Prostate gland (tissue), 2 donors: Measurements from ENCODE around the gene SCN1B. TPM values are rescaled to one million over a fixed set of nuclear protein-coding genes. Genes with fewer than 3 reads are reported as not detected.
A peak's percentile ranks its signal among the peaks of the same experiment; 100 is the strongest.

Experiments
- DNase-seq: peaks from one replicate; pipeline ENCODE4 v3.0.0-alpha.2; 2019; ENCODE audit warnings: low spot score
- H3K27ac ChIP-seq, 2 donors: fragments of 200-600 bp; sonication (generic); 2 replicates each; pipeline ENCODE4 v1.5.1; 2017 to 2019
- H3K27me3 ChIP-seq: fragments of 200-600 bp; sonication (generic); replicated peaks from 2 replicates; pipeline ENCODE4 v1.5.1; 2019; ENCODE audit not compliant: insufficient read depth
- H3K36me3 ChIP-seq, 2 donors: fragments of 200-600 bp; sonication (generic); 1 replicate in 1 of 2; 2 replicates in 1 of 2; pipeline versions ENCODE4 v1.5.1 to v1.8.1; 2017 to 2019
- H3K4me1 ChIP-seq: fragments of 200-600 bp; sonication (generic); replicated peaks from 2 replicates; pipeline ENCODE4 v1.5.1; 2019
- H3K4me3 ChIP-seq, 2 donors: fragments of 200-600 bp; sonication (generic); 2 replicates each; pipeline ENCODE4 v1.5.1; 2017 to 2019
- H3K9me3 ChIP-seq: fragments of 200-600 bp; sonication (generic); 2 replicates; pipeline ENCODE4 v1.5.1; 2017
- POLR2A ChIP-seq: fragments of 450-650 bp; IDR thresholded peaks from one replicate; pipeline ENCODE4 v1.6.1; 2016; ENCODE audit warnings: antibody characterized with exemption, mild to moderate bottlenecking
- POLR2AphosphoS5 ChIP-seq: sonication (generic); formaldehyde crosslinking; IDR thresholded peaks from one replicate; pipeline ENCODE4 v1.6.1; 2017; ENCODE audit warnings: antibody characterized with exemption
- WGBS: methylation state at CpG from one replicate; pipeline ENCODE4 v1.1.5; 2018; 5-methylcytosine and 5-hydroxymethylcytosine counted together
- intact Hi-C: fragments of 100-400 bp; cut with DNase I; formaldehyde crosslinking; loops from one replicate; pipeline ENCODE4 v1.14.2; 2022
- total RNA-seq, 2 donors: library from RNA; depleted of rRNA; stranded (reverse); fragments of >200 nt; gene quantifications; one replicate each; pipeline ENCODE4 v1.1.0, GENCODE V29; 2016
- TF ChIP-seq, protein P1 (sequence below), 4 experiments: fragments of 200-600 bp in 2 of 4; fragments of 450-650 bp in 2 of 4; sonication (generic) in 2 of 4; IDR thresholded peaks; 1 replicate in 3 of 4; 2 replicates in 1 of 4; pipeline ENCODE4 v1.5.1; 2016 to 2019; ENCODE audit warnings: antibody characterized with exemption in 4 of 4, mild to moderate bottlenecking in 2 of 4, moderate library complexity in 2 of 4

The SCN1B gene
- total RNA-seq, 2 donors from 2014 or later = 9.7 to 10.6 TPM

DNA sequence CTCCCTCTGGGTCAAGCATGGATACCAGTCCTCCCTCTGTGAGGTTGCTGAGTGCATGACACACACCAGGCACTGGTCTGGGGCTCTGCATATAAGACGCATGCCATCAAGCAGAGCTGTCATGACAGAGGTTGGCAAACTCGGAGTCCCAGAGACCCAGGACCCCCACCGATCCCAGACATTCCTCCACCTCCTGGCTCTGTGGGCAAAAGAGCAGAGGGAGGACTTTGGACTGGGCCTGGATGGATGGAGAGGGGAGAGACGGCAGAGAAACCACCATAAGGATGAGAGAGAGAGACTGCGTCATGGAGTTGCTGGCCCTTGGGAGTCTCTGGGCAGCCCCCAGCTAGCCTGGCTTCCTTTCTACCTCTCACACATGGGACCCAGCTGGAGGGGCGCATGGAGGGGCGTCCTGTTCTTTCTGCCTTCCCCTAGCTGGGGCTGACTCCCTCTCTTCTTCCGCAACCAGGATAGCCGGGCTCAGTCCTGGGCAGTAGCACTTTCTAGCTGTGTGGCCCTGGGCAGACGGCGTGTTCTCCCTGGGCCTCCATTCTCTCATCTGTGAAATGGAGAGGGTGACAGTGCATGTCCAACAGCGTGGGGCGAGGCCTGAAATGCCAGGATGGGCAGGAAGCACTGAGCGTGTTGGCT is 12.8 kb downstream of the SCN1B start:
- Histone ChIP-seq H3K4me1 (peaks cover 10% of the 10 kb centered on the region), H3K4me3 (no peak overlapping the region), H3K27me3 (no peaks in the 10 kb centered on the region), H3K36me3 (no peaks in the 10 kb centered on the region), H3K27ac (no peak overlapping the region), H3K9me3 (no peaks in the 10 kb centered on the region)
- DNase-seq = no peak
- 90% methylated on average over 14 of the region's 14 CpGs for WGBS
- intact Hi-C loops = no loop called here
- TF ChIP-seq, protein P1, sequence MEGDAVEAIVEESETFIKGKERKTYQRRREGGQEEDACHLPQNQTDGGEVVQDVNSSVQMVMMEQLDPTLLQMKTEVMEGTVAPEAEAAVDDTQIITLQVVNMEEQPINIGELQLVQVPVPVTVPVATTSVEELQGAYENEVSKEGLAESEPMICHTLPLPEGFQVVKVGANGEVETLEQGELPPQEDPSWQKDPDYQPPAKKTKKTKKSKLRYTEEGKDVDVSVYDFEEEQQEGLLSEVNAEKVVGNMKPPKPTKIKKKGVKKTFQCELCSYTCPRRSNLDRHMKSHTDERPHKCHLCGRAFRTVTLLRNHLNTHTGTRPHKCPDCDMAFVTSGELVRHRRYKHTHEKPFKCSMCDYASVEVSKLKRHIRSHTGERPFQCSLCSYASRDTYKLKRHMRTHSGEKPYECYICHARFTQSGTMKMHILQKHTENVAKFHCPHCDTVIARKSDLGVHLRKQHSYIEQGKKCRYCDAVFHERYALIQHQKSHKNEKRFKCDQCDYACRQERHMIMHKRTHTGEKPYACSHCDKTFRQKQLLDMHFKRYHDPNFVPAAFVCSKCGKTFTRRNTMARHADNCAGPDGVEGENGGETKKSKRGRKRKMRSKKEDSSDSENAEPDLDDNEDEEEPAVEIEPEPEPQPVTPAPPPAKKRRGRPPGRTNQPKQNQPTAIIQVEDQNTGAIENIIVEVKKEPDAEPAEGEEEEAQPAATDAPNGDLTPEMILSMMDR (IDR thresholded peaks at IDR 0.05) = no peak
- TF ChIP-seq POLR2AphosphoS5 (no peak), POLR2A (no peak)

GRCh38 chr19:35043906-35044305 is 13.6 kb downstream of the SCN1B start:
- peaks cover 15% of the 10 kb centered on the region for H3K4me1 ChIP-seq

GRCh38 chr19:35044317-35045117 is 14.2 kb downstream of the SCN1B start:
- peak; percentile 62 for TF ChIP-seq POLR2AphosphoS5
- no peak for TF ChIP-seq POLR2A
- TF ChIP-seq, protein P1 (IDR thresholded peaks at IDR 0.05) = peak; percentile 92 to 99 (median 93)
- intact Hi-C loops = no loop called here
- peak; percentile 36 for DNase-seq

More at GRCh38 chr19:35043906-35044305, 13.6 kb downstream of the SCN1B start:
- no peak overlapping the region for H3K27ac ChIP-seq
- H3K27me3 ChIP-seq = no peaks in the 10 kb centered on the region
- intact Hi-C loops = no loop called here
- 82% methylated on average over 14 of the region's 14 CpGs for WGBS
- H3K4me3 ChIP-seq = no peak overlapping the region
- no peaks in the 10 kb centered on the region for H3K9me3 ChIP-seq
- TF ChIP-seq, protein P1 (IDR thresholded peaks at IDR 0.05) = no peak
- no peak for TF ChIP-seq POLR2A
- TF ChIP-seq POLR2AphosphoS5 = no peak
- H3K36me3 ChIP-seq = no peaks in the 10 kb centered on the region
- DNase-seq = no peak

GRCh38 chr19:35045667-35046300 is 15.5 kb downstream of the SCN1B start:
- TF ChIP-seq POLR2A (no peak), POLR2AphosphoS5 (no peak)
- TF ChIP-seq, protein P1 (IDR thresholded peaks at IDR 0.05) = peak in 2 of 4 experiments; percentile 22 to 24
- H3K27ac ChIP-seq = peak overlapping the region in 1 of 2 donors; percentile 19
- H3K27me3 ChIP-seq = no peaks in the 10 kb centered on the region
- DNase-seq = no peak
- no peak overlapping the region for H3K4me3 ChIP-seq
- WGBS = 63% methylated on average over 10 of the region's 10 CpGs
- peaks cover 18% of the 10 kb centered on the region for H3K4me1 ChIP-seq
- intact Hi-C loops = no loop called here
- no peaks in the 10 kb centered on the region for H3K9me3 ChIP-seq
- H3K36me3 ChIP-seq = no peaks in the 10 kb centered on the region

More at GRCh38 chr19:35044317-35045117, 14.2 kb downstream of the SCN1B start:
- H3K4me3 ChIP-seq = no peak overlapping the region
- H3K36me3 ChIP-seq = no peaks in the 10 kb centered on the region
- no peaks in the 10 kb centered on the region for H3K27me3 ChIP-seq
- H3K4me1 ChIP-seq = peaks cover 18% of the 10 kb centered on the region
- H3K27ac ChIP-seq = peak overlapping the region in 1 of 2 donors; percentile 11
- no peaks in the 10 kb centered on the region for H3K9me3 ChIP-seq
- WGBS = 69% methylated on average over 9 of the region's 9 CpGs
